MM.1S (cell line): ENCODE measurements around the gene TIPIN.
A peak's percentile ranks its signal among the peaks of the same experiment; 100 is the strongest.

Experiments
- DNase-seq: peaks from one replicate; pipeline ENCODE4 v3.0.0-alpha.2; 2015
- H2AFZ ChIP-seq: fragments of 300-600 bp; sonication (generic); 2 replicates; pipeline ENCODE4 v1.6.0; 2016; ENCODE audit warnings: antibody characterized with exemption, low read length
- H3F3A ChIP-seq: fragments of 300-600 bp; sonication (generic); 2 replicates; pipeline ENCODE4 v1.6.1; 2016; ENCODE audit warnings: mild to moderate bottlenecking, antibody characterized with exemption, low read length, moderate library complexity, mixed read lengths; ENCODE audit not compliant: insufficient read depth
- H3K27ac ChIP-seq: fragments of 300-600 bp; sonication (generic); 2 replicates; pipeline ENCODE4 v1.5.1; 2016; ENCODE audit warnings: mild to moderate bottlenecking, low read length
- H3K27me3 ChIP-seq: fragments of 300-600 bp; sonication (generic); replicated peaks from 2 replicates; pipeline ENCODE4 v1.6.0; 2016; ENCODE audit warnings: low read length; ENCODE audit not compliant: insufficient read depth
- H3K36me3 ChIP-seq: fragments of 300-600 bp; sonication (generic); replicated peaks from 2 replicates; pipeline ENCODE4 v1.6.1; 2016; ENCODE audit warnings: mild to moderate bottlenecking, low read length, mixed read lengths; ENCODE audit not compliant: insufficient read depth
- H3K4me1 ChIP-seq: fragments of 300-600 bp; sonication (generic); 2 replicates; pipeline ENCODE4 v1.6.1; 2016; ENCODE audit warnings: low read length, mixed read lengths
- H3K4me2 ChIP-seq: fragments of 300-600 bp; sonication (generic); 2 replicates; pipeline ENCODE4 v1.6.0; 2016; ENCODE audit warnings: low read depth, low read length
- H3K4me3 ChIP-seq: fragments of 300-600 bp; sonication (generic); 2 replicates; pipeline ENCODE4 v1.5.1; 2016; ENCODE audit warnings: low read length, mixed read lengths
- H3K79me2 ChIP-seq: fragments of 300-600 bp; sonication (generic); 2 replicates; pipeline ENCODE4 v1.6.1; 2016; ENCODE audit warnings: mixed run types, low read length, mixed read lengths
- H3K9ac ChIP-seq: fragments of 300-600 bp; sonication (generic); 2 replicates; pipeline ENCODE4 v1.6.1; 2016; ENCODE audit warnings: low read length, mixed read lengths
- H3K9me2 ChIP-seq: fragments of 300-600 bp; sonication (generic); replicated peaks from 2 replicates; pipeline ENCODE4 v1.6.1; 2016; ENCODE audit warnings: mild to moderate bottlenecking, low read length, mixed read lengths; ENCODE audit not compliant: insufficient read depth
- H3K9me3 ChIP-seq: fragments of 300-600 bp; sonication (generic); replicated peaks from 2 replicates; pipeline ENCODE4 v1.6.1; 2016; ENCODE audit warnings: mild to moderate bottlenecking, low read length, mixed read lengths; ENCODE audit not compliant: insufficient read depth
- H4K20me1 ChIP-seq: fragments of 300-600 bp; sonication (generic); 2 replicates; pipeline ENCODE4 v1.6.1; 2016; ENCODE audit warnings: mild to moderate bottlenecking, low read length, moderate library complexity, mixed read lengths; ENCODE audit not compliant: insufficient read depth
- EZH2 ChIP-seq: fragments of 300-600 bp; sonication (generic); optimal IDR thresholded peaks from 2 replicates; pipeline ENCODE3; 2017; ENCODE audit warnings: low read depth, mild to moderate bottlenecking, antibody characterized with exemption, low read length, mixed read lengths
- EZH2phosphoT487 ChIP-seq: fragments of 300-600 bp; sonication (generic); IDR thresholded peaks from 2 replicates; pipeline ENCODE4 v1.6.1; 2018; ENCODE audit warnings: antibody characterized with exemption, low read length
- TF ChIP-seq, protein P1 (sequence below): fragments of 300-600 bp; sonication (generic); IDR thresholded peaks from 2 replicates; pipeline ENCODE4 v1.5.1; 2016; ENCODE audit warnings: antibody characterized with exemption, low read length, mixed read lengths

The TIPIN gene

DNA sequence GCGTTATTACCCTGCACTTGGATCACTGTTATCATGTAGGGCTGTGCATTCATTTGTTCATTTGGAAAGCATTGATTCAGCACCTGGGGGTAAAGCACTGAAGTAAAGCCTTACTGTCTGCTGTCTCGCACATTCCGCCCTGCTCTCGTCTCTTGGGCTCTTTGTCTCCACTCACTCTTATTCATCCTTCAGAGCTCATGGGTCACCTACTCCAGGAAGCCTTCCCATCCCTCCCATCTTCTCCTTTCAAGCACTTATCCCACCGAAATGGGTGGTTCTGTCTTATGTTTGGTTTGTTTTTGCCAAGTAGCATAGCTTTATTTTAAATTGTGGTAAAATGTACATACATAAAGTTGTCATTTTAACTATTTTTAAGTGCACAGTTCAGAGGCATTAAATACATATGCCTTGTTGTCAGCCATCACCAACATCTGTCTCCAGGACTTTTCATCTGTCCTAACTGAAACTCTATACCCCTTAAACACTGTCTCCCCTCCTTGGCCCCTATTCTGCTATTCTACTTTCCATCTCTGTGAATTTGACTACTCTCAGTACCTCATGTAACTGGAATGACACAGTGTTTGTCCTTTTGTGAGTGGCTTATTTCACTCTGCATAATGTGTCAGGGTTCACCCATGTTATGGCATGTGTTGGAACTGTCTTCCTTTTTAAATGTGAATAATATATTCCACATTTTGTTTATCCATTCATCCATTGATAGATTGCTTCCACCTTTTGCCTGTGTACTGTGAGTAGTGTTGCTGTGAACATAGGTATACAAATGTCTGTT is 53.8 kb downstream of the TIPIN start:
- H3K9ac ChIP-seq: no peak overlapping the region
- no peaks in the 10 kb centered on the region for H3K9me3 ChIP-seq
- no peaks in the 10 kb centered on the region for H3F3A ChIP-seq
- TF ChIP-seq, protein P1, sequence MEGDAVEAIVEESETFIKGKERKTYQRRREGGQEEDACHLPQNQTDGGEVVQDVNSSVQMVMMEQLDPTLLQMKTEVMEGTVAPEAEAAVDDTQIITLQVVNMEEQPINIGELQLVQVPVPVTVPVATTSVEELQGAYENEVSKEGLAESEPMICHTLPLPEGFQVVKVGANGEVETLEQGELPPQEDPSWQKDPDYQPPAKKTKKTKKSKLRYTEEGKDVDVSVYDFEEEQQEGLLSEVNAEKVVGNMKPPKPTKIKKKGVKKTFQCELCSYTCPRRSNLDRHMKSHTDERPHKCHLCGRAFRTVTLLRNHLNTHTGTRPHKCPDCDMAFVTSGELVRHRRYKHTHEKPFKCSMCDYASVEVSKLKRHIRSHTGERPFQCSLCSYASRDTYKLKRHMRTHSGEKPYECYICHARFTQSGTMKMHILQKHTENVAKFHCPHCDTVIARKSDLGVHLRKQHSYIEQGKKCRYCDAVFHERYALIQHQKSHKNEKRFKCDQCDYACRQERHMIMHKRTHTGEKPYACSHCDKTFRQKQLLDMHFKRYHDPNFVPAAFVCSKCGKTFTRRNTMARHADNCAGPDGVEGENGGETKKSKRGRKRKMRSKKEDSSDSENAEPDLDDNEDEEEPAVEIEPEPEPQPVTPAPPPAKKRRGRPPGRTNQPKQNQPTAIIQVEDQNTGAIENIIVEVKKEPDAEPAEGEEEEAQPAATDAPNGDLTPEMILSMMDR: no peak
- TF ChIP-seq EZH2phosphoT487 (no peak), EZH2 (no peak)
- no peak overlapping the region for H2AFZ ChIP-seq
- no peaks in the 10 kb centered on the region for H3K36me3 ChIP-seq
- H3K4me2 ChIP-seq: no peak overlapping the region
- H3K4me1 ChIP-seq: no peaks in the 10 kb centered on the region
- no peak for DNase-seq
- H3K27me3 ChIP-seq: no peaks in the 10 kb centered on the region
- no peaks in the 10 kb centered on the region for H4K20me1 ChIP-seq
- peaks cover 2% of the 10 kb centered on the region; the same call in 1 of the 2 replicates for H3K79me2 ChIP-seq
- H3K9me2 ChIP-seq: no peaks in the 10 kb centered on the region
- no peak overlapping the region for H3K27ac ChIP-seq
- H3K4me3 ChIP-seq: no peak overlapping the region

DNA sequence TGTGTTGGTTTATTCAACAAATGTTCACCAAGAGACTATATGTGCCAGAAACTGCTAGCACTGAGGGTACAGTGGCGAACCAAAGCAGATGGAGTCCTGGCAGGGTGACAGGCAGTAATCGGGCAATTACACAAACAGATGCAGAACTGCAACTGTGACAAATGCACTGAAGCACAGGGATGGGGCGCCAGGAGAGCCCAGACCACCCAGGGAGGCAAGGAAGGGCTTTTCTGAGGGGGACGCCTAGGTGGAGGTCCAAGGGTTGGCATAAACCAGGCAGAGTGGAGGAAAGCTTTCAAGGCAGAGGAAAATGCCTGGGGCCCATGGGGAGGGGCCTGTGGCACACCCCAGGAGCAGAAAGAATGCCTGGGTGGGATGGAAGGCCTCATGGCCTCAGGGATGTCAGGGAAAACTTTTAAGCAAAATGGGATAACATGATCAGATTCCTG is 57.7 kb downstream of the TIPIN start:
- H4K20me1 ChIP-seq: no peaks in the 10 kb centered on the region
- H3K79me2 ChIP-seq: peaks cover 33% of the 10 kb centered on the region
- no peak overlapping the region for H3K4me2 ChIP-seq
- H2AFZ ChIP-seq: no peak overlapping the region
- H3K4me1 ChIP-seq: peaks cover 13% of the 10 kb centered on the region; the same call in 1 of the 2 replicates
- no peak overlapping the region for H3K9ac ChIP-seq
- H3K27me3 ChIP-seq: no peaks in the 10 kb centered on the region
- no peak overlapping the region for H3K4me3 ChIP-seq
- TF ChIP-seq EZH2phosphoT487: no peak
- TF ChIP-seq, protein P1: no peak
- TF ChIP-seq EZH2: no peak
- no peaks in the 10 kb centered on the region for H3K9me3 ChIP-seq
- no peaks in the 10 kb centered on the region for H3K36me3 ChIP-seq
- H3K9me2 ChIP-seq: no peaks in the 10 kb centered on the region
- H3F3A ChIP-seq: peaks cover 12% of the 10 kb centered on the region
- H3K27ac ChIP-seq: no peak overlapping the region
- DNase-seq: no peak

DNA sequence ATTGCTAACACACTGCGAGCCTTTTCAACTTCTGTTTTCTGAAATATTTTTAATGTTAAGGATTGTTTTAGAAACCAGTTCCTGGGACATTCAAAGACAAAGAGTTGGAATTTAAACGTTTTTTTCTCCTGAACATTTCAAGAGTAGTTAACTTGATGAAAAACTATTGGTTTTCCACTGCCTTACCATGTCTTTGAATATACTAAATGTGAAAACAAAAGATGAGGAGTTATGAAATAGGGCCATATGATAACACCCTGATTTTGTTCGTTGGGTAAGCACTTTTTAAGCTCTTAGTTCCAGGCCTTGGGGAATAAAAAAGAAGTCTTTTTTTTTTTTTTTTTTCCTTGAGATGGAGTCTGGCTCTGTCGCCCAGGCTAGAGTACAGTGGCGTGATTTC is 60.3 kb downstream of the TIPIN start:
- Histone ChIP-seq H3K27me3 (no peaks in the 10 kb centered on the region), H3K36me3 (no peaks in the 10 kb centered on the region), H3K4me3 (no peak overlapping the region), H3K9ac (no peak overlapping the region), H4K20me1 (no peaks in the 10 kb centered on the region), H2AFZ (no peak overlapping the region), H3K27ac (no peak overlapping the region), H3K9me2 (no peaks in the 10 kb centered on the region), H3F3A (peaks cover 12% of the 10 kb centered on the region), H3K79me2 (peaks cover 33% of the 10 kb centered on the region), H3K4me1 (peaks cover 13% of the 10 kb centered on the region; the same call in 1 of the 2 replicates), H3K9me3 (no peaks in the 10 kb centered on the region), H3K4me2 (peak overlapping the region; percentile 90; the same call in 1 of the 2 replicates)
- TF ChIP-seq EZH2: no peak
- TF ChIP-seq, protein P1: no peak
- no peak for TF ChIP-seq EZH2phosphoT487
- DNase-seq: no peak
